Effector memory CD4-positive, alpha-beta T cell (primary cell): ENCODE data around the gene ZNF385D.

ENCODE experiments used
- DNase-seq, 3 donors: peaks; one replicate each; pipeline ENCODE4 v3.0.0-alpha.2; 2020
- H3K27ac ChIP-seq: 2 replicates; pipeline ENCODE4 v1.7.0; 2013; ENCODE audit warnings: mild to moderate bottlenecking, low read length, moderate library complexity; ENCODE audit not compliant: insufficient read depth, poor library complexity, severe bottlenecking
- H3K27me3 ChIP-seq: replicated peaks from 2 replicates; pipeline ENCODE4 v1.7.0; 2013; ENCODE audit warnings: mild to moderate bottlenecking, low read length; ENCODE audit not compliant: insufficient read depth, control insufficient read depth, poor library complexity, severe bottlenecking
- H3K36me3 ChIP-seq: 2 replicates; pipeline ENCODE4 v1.7.0; 2013; ENCODE audit warnings: mild to moderate bottlenecking, low read length, moderate library complexity; ENCODE audit not compliant: control insufficient read depth, insufficient read depth
- H3K4me1 ChIP-seq: 2 replicates; pipeline ENCODE4 v1.7.0; 2013; ENCODE audit warnings: low read length, mild to moderate bottlenecking; ENCODE audit not compliant: control insufficient read depth, insufficient read depth, poor library complexity, severe bottlenecking
- H3K4me3 ChIP-seq: 2 replicates; pipeline ENCODE4 v1.7.0; 2013; ENCODE audit warnings: low read length, low read depth, mild to moderate bottlenecking; ENCODE audit not compliant: insufficient read depth, poor library complexity, severe bottlenecking
- H3K9me3 ChIP-seq: 2 replicates; pipeline ENCODE4 v1.7.0; 2013; ENCODE audit warnings: mild to moderate bottlenecking, low read length, moderate library complexity; ENCODE audit not compliant: control insufficient read depth
- total RNA-seq, 3 donors: gene quantifications; one replicate each; lab custom pipeline; 2026; lab: John Stamatoyannopoulos, UW

ZNF385D gene
- 0 to 0.09 (median 0) reads per million in 3 donors for total RNA-seq

DNA sequence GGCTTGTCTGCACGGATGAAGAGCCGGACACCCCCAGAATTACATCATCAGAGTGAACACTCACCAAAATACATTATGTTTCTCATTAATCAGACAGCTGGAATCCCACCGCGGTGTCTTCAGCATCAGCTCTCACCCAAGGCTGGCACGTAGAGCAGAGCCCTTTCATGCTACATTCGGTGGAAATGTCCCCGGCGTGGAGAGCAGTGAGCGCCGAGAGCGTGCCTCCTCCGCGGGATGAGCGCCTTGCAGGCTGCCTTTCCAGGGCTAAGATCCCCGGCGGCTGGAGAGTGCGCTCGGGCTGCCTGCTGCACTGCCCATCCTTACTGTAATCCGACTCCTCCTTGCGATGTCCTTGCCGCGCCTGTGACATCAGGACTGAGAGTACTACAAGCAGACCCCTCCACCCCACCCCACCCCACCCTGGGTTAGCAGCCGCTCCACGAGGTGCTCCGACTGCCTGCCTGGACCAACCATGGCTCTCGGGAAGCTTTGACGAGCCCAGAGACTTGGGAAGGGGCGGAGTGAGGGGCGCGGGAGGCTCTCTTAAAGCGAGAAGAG, at the start of gene ZNF385D:
ZNF385D (minus strand) TSS at position 380 of the 561 bp plus-strand sequence; CDS start at position 86, 294 bp downstream.
- Histone ChIP-seq H3K4me1 (no peaks in the 10 kb centered on the region), H3K9me3 (no peaks in the 10 kb centered on the region), H3K27me3 (no peaks in the 10 kb centered on the region), H3K4me3 (no peak within 1 kb of the TSS), H3K27ac (no peak within 1 kb of the TSS), H3K36me3 (no peaks in the 10 kb centered on the region)
- DNase-seq, result no peak

DNA sequence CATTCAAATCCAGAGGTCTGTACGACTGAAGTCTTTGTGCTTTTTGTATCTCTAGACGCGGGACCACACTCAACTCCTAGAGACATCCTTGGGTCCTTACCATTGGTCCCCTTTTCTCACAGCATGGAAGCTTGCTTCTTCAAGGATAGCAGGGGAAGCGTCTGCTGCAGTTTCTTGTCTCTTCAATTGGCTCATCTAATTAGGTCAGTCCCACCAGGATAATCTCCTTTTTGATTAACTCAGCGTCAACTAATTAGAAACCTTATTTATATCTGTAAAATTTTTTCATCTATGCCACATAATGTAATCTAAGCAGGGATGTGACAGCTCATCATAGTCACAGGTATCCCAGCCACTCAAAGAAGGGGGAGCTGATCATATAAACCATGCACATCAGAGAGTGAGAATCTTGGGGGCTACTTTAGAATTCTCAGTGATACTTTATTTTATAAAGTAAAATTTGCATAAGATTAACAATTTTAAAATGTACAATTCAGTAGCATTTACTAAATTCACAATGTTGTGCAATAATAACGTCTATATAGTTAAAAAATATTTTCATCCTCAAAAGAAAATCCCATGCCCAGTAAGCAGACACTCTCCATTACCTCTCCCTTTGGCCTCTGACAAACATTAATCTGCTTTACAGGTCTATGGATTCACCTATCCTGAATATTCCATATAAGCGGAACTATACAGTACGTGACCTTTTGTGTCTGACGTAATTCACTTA, 47.5 kb upstream of the ZNF385D start:
- Histone ChIP-seq H3K36me3 (no peaks in the 10 kb centered on the region), H3K27ac (no peak overlapping the region), H3K9me3 (peaks cover 3% of the 10 kb centered on the region), H3K27me3 (no peaks in the 10 kb centered on the region), H3K4me1 (no peaks in the 10 kb centered on the region), H3K4me3 (no peak overlapping the region)
- no peak for DNase-seq

GRCh38 chr3:21795921-21796320, 44.9 kb upstream of the ZNF385D start:
- H3K27ac ChIP-seq, result no peak overlapping the region
- no peak for DNase-seq
- no peaks in the 10 kb centered on the region for H3K4me1 ChIP-seq
- H3K36me3 ChIP-seq, result no peaks in the 10 kb centered on the region
- peaks cover 3% of the 10 kb centered on the region for H3K9me3 ChIP-seq
- H3K4me3 ChIP-seq, result no peak overlapping the region
- no peaks in the 10 kb centered on the region for H3K27me3 ChIP-seq

DNA sequence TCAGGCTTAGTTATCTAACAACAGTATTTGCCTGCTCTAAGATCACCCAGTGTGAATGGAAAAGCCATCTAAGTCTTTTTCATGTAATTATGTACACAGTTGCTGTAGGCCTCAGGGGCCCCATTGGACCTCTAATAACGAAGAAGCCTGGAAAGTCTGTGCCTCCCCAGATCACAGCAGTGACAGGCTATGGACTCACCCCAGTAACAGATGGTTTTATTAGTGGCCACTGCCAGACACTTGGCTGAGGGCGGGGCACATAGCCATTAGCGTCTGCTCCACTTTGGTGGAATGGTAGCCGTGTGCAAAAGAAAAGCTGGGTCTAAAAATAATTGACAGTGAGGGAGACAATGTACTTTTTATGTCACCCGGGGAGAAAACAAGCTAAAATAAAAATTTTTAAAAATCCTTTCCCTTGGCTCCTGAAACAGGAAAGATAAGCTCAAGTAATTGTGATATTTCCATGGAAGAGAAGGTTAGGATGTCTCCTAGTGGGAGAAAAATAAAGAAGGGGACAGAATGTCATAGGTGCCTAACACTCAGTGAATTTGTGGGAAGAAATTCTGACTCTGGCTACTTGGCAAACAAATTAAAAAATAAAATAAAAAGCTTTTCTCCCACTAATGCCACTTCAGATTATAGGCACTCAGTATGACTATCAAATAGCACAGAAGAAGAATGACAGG, 44.3 kb upstream of the ZNF385D start:
- H3K4me3 ChIP-seq, result no peak overlapping the region
- H3K27ac ChIP-seq, result no peak overlapping the region
- H3K27me3 ChIP-seq, result no peaks in the 10 kb centered on the region
- DNase-seq, result no peak
- no peaks in the 10 kb centered on the region for H3K4me1 ChIP-seq
- no peaks in the 10 kb centered on the region for H3K36me3 ChIP-seq
- peaks cover 3% of the 10 kb centered on the region for H3K9me3 ChIP-seq

GRCh38 chr3:21794291-21794690, 43.3 kb upstream of the ZNF385D start:
- Histone ChIP-seq H3K27ac (no peak overlapping the region), H3K4me1 (no peaks in the 10 kb centered on the region), H3K27me3 (no peaks in the 10 kb centered on the region), H3K36me3 (no peaks in the 10 kb centered on the region), H3K4me3 (no peak overlapping the region), H3K9me3 (peaks cover 3% of the 10 kb centered on the region)
- no peak for DNase-seq

DNA sequence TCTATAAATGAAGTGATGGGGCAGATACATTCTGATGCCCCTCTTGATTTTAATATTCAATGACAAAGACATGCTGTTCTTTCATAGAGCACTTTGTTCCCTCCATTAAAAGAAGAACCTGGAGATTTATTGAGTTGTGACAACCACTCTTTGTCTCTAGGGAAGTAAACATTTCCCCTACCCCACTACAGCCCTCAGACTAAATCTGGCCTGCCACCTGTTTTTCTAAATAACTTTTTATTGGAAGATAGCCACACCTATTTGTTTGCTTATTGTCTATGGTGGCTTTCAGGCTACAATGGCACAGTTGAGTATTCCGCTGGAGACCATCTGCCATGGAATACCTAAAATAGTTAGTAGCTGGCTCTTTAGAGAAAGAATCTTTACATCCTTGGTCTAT, 41.2 kb upstream of the ZNF385D start:
- peaks cover 3% of the 10 kb centered on the region for H3K9me3 ChIP-seq
- H3K27me3 ChIP-seq, result no peaks in the 10 kb centered on the region
- H3K27ac ChIP-seq, result no peak overlapping the region
- no peaks in the 10 kb centered on the region for H3K36me3 ChIP-seq
- no peak for DNase-seq
- H3K4me1 ChIP-seq, result no peaks in the 10 kb centered on the region
- H3K4me3 ChIP-seq, result no peak overlapping the region

DNA sequence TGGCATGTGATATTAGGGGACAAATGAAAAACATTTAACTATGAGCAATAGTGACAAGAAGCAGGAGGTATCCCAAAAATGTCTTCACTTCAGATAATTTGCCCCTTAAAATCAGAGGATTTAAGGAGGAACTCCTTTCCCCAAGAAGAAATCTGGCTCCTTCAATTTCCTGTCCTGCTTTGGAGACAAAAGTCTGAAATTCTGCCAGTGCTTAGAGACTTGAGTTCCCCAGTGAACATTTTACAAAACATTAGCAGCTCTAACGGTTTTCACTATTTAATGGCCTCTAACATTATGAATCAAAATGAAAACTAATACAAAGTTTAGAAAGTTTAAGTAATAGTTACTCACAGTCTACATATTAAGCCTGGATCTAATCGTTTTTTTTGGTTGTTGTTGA, 40.3 kb upstream of the ZNF385D start:
- Histone ChIP-seq H3K27ac (no peak overlapping the region), H3K36me3 (no peaks in the 10 kb centered on the region), H3K9me3 (no peaks in the 10 kb centered on the region), H3K4me1 (no peaks in the 10 kb centered on the region), H3K4me3 (no peak overlapping the region), H3K27me3 (no peaks in the 10 kb centered on the region)
- DNase-seq, result no peak

DNA sequence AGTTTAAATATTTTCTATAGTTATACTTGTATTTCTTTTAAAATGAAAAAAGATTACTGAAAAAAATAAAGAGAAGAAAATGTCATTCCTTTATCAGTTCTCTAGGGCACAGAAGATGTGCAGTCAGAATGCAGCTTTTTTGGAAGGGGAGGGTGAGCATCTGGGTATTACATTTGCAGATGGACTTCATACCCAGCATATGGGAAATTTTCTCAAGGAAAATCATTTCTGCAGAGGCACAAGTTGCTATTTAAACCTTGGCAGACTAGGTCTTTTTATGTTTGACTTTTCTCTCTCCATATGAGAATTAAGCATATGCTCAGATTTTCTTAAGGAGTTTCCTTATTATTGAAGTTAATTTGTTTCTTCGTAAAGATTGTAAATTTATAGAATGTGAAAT, 39.5 kb upstream of the ZNF385D start:
- Histone ChIP-seq H3K9me3 (no peaks in the 10 kb centered on the region), H3K4me1 (no peaks in the 10 kb centered on the region), H3K36me3 (no peaks in the 10 kb centered on the region), H3K4me3 (no peak overlapping the region), H3K27me3 (no peaks in the 10 kb centered on the region), H3K27ac (no peak overlapping the region)
- DNase-seq, result no peak

DNA sequence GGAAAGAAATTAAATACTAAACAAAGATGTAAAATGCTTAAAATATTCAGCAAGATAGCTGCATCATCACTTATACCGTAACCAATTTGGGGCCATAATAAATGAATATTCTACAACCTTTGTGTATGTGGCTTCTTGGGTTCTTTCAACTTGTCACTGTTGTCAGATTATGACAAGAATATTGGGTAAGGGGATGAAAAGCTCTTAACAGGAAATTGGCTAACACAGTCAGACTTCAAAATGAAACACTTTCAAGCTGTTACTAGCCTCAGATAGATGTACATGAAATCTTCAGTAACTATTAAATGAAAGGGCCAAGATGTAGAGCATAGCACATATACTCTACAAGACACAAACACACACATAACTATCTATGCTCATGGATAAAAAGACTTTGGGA, 38.7 kb upstream of the ZNF385D start:
- H3K36me3 ChIP-seq, result no peaks in the 10 kb centered on the region
- no peak for DNase-seq

DNA sequence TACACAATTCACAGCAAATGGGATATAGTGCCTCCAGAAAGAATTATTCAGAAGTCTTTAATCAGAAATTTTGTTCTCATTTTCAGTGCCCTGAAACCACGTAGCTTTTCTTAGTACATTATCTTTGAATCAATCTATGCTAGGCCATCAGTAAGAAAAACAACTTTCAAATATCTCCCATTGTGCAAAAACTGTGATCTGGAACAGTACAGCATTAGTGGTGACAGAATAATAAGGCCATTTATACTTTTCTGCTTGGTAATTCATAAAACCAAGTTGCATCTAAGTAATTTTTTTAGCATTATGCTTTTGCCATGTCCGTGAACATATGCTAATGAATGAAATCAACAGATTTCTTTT, 35.4 kb upstream of the ZNF385D start:
- DNase-seq, result no peak
- Histone ChIP-seq H3K4me3 (no peak overlapping the region), H3K4me1 (no peaks in the 10 kb centered on the region), H3K9me3 (no peaks in the 10 kb centered on the region), H3K27me3 (no peaks in the 10 kb centered on the region), H3K27ac (no peak overlapping the region), H3K36me3 (no peaks in the 10 kb centered on the region)

More for the DNA sequence above, 38.7 kb upstream of the ZNF385D start:
- H3K27me3 ChIP-seq, result no peaks in the 10 kb centered on the region
- H3K4me3 ChIP-seq, result no peak overlapping the region
- no peak overlapping the region for H3K27ac ChIP-seq
- no peaks in the 10 kb centered on the region for H3K4me1 ChIP-seq
- no peaks in the 10 kb centered on the region for H3K9me3 ChIP-seq
